GM21786 (cell line): ENCODE measurements around the gene WDR70.
A peak's percentile ranks its signal among the peaks of the same experiment; 100 is the strongest.

Experiments used
- ATAC-seq: cut with Tn5 transposase; IDR thresholded peaks from one replicate; pipeline ENCODE4 v1.9.1; 2021; ENCODE audit not compliant: unreplicated experiment

The WDR70 gene

DNA sequence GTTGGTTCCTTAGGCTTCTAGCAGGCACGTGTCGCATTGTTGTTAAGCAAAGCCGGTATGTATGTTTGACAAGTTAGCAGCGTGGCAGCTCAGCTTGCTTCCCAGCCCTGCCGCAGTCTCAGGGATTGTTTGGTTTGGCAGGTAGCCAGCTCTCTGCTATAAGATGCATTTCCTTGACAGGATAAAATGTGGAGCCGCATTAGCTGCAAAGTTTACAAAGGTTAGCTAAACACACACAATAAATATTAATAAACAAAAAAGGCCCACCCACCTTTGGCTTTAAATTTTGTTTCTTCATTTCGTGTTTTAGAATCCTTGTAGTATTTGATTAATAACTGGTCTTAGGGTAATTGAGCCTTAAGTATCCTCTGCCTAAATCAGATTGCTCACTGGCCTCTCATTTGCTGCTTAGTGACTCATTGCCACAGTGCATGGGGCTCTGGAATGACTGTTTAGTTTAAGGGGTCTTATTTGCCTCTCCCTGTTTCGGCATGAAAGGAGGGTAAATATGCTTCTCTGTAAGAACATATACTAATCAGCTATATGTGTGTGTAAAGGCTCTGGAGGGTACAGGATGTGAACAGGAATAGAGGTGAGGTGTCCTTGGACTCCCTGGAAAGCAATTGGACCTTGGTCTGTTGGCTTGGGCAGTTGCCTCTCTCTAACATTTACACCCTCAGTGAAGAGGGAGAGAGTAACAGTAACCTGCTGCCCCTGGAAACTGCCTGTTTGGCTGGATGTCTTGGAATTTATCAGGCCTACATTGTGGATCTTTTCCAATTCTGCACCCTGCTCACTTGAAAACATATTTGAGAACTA, 338.7 kb downstream of the WDR70 start:
- no peak for ATAC-seq

DNA sequence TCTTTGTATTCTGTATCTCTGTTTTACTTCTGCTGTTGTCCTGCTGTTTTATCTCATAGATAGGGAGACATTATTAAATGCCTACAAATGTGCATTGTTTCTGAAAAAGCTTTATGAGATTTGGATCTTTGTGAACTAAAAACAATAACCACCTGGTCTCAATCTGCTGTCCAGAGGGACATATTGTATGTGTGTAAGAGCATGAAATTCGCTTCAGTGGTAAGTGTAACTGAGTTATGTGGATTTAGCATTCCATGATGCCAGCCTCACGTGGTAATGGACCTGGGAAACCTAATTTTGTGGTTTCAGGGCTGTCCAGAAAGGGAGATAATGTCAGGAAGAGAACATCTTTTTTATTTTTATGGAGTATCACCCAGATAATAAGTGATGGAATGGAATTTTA, 341.4 kb downstream of the WDR70 start:
- ATAC-seq = no peak

DNA sequence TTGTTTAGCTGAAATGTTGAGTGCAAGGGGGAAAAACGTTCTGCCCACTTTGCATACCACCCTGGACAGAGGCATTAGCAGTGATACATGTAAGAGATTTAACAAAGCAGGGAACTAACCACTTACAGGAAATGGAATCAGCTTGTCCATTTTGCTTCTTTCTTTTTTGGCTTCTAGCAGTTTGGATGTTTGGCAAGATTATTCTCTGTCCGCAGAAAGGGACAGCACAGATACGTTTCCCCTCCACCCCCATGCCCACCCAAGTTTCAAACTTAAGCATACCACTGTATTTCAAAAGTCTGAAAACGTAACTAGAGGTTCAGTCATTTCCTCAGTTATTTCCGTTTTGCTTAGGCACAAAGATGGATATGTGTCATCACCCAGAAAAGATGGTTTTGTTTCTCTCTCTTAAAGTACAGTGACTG, 342.3 kb downstream of the WDR70 start:
- ATAC-seq = peak; percentile 56

DNA sequence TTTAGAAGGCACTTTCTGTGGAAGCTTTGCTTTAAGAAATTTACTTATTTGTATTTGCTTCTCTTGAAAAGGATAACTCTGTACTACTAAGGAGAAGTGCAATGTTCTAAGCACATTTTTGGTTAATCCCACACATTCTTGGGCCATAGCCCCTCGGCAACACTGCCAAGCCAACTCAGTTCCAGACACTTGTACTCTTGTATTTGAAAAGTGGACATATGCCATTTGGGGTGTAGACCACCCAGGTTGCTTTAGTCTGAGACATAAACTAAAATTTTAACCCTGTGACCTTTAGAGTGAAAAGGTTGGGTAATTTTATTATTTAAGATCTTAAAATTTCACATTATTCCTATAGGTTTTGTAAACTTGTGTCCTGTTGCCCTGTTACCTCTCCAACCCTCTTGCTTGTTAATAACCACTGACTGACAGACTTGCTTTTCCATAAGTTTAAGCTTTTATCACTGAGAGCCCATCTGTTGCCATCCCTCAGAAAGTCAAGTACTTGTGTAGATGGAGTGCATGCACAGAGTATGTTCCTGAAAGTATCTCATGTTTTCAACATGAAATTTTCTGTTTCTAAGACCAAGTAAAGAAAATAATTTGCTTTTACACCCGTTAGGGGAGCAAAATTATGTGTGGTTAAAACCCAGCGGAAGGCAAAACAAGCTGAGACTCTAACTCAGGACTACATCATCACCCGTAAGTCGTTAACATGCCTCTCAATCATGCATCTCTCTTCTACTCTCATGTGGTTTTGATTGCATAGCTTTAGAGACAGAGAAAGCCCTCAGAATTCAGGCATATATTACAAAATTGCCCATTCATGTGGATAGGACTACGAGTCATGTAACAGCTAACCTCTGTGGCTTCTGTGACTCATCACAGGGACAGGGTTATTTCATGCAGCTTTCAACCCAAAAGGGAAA, 343.4 kb downstream of the WDR70 start:
- ATAC-seq = peak; percentile 78

DNA sequence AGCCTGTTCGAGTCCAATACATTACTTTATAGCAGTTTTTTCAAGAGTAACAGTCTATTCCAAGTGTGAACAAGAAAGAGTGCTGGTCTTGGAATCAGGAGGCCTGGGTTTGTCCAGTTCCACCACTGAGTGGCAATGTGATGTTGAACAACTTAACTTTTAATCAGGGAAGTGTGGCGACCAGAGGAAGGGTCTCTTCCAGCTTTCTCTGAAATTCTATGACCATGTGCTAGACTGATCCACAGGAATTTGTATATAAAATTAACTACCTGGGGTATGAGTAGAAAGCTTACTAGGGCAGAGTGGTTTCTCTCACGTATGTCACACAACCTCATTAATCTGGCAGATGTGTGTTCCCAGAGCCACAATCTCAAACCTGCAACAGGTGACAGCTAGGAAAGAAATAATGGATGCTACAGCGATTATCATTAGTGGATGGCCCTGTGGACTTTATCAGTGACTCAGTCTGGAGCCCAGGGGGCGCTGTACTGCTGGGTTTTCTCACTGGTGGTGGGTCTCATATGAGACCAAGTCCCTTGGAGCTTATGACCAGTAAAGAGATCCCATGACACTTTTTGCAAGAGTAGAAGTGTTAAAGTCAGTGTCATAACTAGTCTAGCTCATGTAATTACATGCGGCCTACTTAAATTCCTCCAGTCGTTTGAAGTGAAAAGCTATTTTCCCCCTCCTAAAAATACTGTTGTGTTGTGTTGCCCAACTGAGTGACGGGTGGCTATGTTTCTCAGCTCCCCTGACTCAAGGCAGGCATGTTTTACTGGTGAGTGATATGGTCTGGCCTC, 344.2 kb downstream of the WDR70 start:
- no peak for ATAC-seq

DNA sequence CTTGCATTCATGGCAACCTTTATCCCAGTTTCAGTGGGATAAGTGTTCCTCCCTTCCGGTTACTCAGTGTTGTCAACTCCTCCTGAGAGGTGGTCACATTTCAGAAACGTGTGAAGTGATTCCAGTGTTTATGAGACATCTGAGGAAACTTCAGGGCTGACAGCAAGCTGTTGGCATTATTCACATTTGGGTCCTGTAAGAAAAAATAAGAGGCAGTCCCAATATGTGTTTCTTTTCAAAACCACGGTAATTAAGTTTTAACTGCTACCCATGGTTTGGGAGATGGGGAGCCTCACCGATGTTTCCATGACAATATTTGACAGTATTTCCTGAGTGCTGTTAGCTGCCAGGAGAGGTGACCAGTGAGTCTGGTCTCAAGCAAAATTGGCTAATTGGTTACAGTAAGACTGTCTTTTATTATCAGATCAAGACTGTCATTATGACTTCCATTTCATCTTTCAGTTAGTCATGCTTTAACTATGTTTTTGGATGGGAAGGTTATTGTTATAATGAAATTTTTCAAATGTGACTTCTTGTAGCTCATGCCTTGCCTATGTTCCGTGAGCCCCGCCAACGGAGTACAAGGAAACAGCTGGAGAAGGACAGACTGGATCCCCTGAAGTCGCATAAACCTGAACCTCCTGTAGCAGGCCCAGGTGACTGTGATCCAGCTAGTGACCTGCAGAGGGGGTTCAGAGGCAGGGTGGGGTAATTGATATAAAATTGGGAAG, 345.4 kb downstream of the WDR70 start:
- ATAC-seq = no peak

DNA sequence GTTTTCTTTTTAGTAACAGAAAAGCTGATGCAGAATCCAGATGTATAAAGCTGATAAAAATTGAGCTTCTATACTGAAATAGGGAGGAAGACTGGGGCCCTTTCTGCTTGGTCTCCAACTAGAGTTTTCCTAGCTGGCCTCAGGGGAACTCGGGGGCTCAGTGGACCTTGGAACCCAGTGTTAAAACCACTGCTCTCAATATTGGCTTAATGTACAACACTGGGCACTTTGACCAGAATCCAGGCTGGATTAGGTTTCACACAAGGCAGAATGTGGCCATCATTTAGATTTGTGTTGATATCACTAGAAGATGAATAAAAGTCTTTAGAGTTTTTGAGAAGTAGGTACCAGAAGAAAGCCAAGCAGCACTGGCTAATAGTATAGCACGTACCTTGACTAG, 346.1 kb downstream of the WDR70 start:
- no peak for ATAC-seq

DNA sequence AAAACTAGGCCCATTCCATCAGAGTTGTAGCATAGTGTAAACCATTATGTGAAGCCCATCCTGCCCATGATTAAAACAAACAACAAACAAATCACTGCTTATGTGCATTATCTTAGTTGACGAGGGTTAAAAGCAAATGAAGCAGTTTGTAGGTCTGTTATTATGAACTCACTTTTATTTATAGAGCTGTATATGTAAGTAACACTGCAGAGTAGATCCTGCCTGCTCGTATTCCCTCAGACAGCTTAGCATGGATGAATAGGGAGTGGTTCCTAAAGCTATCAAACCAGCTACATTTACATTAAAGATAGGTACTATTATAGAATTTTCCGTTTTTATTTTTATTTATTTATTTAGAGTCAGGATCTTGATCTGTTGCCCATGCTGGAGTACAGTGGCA, 348.1 kb downstream of the WDR70 start:
- ATAC-seq = no peak

DNA sequence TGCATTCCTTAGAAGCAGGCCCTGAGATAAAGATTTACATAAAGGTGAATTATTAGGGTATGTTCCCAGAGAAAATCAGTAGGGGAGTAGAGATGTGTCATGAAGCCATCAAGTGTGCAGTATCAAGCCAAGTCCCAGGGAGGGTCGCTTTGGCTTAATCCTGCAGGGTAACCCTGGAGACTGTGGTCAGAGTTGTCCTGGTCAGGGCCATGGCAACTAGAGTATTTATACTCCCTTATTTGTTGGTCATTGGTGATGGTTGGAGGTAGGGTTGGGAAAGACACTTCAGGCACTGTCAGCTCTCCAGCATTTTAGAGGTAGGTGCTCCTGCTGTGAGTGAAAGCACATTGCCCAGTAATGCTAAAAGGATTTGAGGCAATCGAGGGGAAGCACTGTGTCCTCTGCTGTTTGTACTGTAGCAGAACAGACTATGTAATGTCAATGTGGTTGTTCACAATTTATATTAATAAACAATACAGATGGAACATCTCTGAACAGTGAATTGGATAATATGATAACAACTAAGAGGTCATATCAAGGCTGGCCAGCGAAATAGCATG, 351.9 kb downstream of the WDR70 start:
- no peak for ATAC-seq

DNA sequence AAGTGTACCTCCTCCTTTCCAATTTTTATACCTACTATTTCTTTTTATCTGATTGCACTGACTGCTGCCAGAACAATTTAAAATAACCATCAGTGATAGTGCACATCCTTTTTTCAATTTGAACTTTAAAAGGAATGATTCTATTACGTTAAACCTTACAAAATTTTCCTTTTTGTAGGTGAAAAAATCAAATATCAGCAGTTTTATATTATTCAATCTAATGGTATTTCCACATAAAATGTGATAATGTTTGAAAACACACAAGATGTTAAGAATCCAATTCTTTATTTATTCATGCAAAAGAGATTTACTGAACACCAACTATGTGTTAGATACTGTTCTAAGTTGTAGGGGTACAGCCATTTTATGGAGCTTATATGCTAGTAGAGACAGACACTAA, 355.0 kb downstream of the WDR70 start:
- ATAC-seq = no peak

DNA sequence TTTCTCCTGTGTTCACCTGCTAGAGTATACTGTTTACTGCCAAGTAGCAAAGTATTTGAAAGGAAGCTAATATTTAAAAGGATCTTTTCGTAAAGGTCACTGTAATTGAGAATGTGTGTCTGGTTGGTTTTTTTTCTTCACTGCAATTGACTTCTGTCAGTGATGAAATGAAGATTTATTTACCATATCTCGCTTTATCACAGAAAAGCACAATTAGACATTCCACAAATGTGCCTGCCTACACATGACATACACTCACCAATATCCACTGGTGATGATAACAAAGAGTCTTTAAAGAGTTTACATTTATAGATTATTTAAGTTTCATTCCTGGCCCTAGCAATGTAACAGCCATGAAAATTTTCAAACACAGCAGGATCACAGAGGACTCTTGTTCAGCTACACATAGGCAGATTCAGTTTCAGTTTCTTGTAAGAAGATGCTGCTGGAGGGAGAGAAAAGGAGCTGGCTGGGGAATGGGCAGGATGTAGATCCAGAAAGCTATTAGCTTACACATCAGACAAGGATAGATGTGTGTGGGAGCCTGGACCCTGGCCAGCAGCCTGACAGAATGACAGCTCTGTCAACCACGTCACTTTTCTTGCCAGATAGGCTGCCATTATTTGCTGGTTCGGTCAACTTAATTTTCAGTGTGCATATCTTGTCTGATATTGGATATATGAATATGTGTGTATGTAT, 356.7 kb downstream of the WDR70 start:
- no peak for ATAC-seq

DNA sequence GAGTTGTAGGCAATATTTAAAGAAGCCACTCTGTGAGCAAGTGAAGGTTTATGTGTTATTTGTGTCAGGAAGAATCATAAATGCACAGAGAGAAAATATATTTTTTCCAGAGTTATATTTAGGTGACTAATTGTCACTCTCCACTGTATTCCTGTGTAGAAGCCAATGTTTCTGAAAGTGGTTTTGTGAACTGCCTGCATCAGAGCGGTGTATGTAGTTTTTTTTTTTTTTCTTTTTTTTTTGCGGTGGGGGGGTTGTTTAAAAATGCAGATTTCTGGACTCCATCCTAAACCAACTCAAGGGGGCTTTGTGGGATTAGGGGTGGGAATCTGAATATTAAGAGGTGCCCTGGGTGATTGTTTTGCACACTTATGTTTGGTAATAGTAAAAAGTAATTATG, 357.3 kb downstream of the WDR70 start:
- no peak for ATAC-seq

DNA sequence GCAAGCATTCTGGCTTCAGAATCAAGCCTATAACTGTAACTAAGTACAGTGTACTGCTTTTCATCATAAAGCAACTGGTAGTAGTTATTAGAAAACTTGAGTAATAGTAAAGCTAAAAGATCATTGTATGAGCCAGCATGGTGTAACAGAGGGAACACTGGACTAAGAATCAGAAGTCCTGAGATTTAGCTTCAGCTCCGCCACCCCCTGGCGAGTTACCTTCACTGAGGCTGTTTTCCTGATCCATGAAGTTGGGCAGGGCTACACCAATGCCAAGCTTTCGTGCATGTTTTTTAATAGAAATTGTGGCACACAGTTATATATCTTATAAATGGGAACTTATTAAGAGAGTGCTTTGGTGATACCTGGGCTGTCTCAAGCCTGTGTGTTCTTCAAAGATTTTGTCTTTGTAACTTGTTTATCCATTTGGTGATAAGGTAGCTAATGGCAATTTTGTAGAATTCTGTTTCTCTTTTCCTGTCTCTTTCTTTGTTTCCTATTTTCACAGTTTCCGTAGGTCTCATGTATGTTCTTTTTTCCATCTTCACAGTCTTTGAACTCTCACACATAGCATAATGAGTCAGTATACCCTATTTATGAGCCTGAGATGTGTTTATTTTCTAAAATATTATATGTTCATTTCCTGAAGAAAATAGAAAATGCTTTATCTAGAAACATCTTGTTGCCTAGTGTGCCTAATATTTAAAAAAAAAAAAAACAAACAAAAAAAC, 358.4 kb downstream of the WDR70 start:
- no peak for ATAC-seq

DNA sequence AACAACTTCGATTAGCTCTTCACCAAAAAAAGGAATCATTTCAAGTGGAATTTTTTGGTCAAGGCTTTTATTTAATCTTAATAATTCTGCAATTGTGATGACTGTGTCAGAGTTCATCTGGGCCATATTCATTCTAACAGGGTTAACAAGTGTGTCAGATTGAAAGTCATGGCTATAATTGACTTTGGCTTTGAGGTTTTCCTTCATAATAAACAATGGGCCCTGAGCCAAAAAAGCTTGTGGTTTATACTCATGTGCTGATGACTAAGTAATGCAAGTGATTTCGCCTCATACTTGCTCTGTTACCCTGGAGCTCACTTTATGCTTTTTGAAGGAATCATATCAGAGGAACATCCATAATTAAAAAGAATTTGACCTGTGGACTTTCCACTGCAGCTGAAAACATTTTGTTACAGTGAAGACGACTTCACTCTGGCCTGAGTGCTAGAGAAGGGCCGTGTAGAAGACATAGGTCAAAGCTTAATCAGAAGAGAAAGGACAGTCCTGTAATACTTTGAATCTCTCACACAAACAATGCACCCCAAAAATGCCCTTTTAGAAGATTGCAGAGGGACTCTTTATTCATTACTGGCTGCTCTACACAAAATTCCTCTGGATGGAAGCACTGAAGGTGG, 359.1 kb downstream of the WDR70 start:
- peak; percentile 94 for ATAC-seq

DNA sequence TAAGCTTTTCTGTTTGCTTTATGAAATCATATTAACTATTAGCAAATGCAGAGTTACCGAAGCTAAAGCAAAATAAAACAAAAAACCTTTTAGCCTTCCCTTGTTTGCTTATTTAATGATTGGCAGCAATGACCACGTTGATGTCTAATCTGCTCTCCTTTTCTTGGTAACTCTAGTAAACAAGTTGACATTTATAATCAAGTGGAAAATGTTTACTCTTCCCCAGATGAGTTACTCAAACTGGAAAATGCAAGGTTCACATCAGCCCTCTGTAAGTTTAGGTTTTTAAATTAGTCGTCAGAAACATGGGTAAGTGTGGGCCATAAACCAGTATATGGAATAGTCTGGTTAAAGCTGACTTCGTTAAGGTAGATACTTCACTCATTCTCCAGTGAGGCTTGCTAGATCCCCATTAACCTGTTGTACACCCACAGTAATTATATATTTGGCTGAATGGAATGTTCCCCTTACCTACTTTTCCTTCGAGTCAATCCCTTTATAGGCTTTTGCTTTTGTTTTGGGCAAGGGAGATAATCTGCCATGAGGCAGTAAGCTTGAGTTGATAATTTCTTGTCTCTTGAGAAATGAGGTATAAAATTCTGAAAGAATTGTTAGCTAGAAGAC, 359.9 kb downstream of the WDR70 start:
- no peak for ATAC-seq

DNA sequence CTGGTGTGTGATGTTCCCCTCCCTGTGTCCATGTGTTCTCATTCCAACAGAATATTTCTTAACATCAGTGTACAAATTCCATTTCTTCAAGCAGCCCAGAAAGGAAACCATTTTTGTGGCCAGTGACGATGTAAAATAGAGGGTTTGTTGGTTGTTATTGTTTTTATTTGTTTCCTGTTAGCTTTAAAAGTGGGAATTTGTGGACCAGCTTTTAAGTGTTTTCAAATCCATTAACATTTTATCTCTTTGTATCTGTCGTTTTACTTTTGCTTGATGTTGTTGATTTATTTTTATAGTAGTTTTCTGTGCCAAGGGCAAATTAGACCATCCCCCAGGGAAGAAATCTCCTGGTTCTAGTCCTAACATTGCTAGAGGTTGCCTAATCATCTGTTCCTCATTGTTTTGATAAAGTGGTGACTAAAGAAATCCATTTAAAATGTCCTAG, 360.7 kb downstream of the WDR70 start:
- no peak for ATAC-seq

DNA sequence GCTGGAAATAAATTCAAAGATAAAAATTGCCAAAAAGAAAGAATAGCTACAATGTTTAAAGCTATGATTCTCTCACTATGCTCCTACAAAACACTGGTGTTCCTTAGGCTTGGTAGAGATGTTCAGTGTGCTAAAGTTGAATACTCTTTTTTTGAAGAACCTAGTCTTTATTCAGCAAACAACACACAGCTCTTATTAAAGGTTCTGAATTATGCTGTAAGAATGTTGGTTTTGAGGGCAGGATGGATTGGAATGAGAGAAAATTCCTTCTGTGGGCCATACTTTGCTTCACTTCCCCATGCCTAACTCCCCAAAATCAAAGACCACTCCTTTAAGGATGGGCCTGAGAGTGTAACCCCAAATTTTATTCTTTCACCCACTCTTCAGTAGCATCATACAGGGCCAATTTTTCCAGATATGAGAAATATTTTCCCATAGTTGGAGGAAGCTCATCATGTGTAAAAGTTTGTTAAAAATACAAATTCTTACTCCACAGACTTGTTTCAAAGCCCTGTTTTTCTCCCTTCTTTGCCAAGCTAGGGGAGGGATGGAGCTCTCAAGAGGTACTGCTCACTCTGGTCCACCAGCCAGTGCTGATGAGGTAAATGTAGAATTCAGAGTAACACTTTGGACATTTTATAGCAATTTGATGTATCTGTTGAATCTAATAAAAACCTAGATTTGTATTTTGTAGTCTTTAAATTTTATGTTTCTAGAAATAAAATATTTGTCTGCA, 361.4 kb downstream of the WDR70 start:
- ATAC-seq = no peak
